GM12874 (cell line): ENCODE measurements around the gene USP31.

Source experiments
- TF ChIP-seq, protein P1 (sequence below): IDR thresholded peaks from 2 replicates; pipeline ENCODE4 v1.5.1; 2011; ENCODE audit warnings: low read depth, mild to moderate bottlenecking, control low read depth, low read length, moderate library complexity; ENCODE audit not compliant: insufficient read depth

The USP31 gene, protein sequence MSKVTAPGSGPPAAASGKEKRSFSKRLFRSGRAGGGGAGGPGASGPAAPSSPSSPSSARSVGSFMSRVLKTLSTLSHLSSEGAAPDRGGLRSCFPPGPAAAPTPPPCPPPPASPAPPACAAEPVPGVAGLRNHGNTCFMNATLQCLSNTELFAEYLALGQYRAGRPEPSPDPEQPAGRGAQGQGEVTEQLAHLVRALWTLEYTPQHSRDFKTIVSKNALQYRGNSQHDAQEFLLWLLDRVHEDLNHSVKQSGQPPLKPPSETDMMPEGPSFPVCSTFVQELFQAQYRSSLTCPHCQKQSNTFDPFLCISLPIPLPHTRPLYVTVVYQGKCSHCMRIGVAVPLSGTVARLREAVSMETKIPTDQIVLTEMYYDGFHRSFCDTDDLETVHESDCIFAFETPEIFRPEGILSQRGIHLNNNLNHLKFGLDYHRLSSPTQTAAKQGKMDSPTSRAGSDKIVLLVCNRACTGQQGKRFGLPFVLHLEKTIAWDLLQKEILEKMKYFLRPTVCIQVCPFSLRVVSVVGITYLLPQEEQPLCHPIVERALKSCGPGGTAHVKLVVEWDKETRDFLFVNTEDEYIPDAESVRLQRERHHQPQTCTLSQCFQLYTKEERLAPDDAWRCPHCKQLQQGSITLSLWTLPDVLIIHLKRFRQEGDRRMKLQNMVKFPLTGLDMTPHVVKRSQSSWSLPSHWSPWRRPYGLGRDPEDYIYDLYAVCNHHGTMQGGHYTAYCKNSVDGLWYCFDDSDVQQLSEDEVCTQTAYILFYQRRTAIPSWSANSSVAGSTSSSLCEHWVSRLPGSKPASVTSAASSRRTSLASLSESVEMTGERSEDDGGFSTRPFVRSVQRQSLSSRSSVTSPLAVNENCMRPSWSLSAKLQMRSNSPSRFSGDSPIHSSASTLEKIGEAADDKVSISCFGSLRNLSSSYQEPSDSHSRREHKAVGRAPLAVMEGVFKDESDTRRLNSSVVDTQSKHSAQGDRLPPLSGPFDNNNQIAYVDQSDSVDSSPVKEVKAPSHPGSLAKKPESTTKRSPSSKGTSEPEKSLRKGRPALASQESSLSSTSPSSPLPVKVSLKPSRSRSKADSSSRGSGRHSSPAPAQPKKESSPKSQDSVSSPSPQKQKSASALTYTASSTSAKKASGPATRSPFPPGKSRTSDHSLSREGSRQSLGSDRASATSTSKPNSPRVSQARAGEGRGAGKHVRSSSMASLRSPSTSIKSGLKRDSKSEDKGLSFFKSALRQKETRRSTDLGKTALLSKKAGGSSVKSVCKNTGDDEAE (N-terminal part only)

GRCh38 chr16:23149267-23149992 is at the start of gene USP31:
Gene USP31, minus strand, starts transcription at chr16:23149452. Its CDS starts 182 bp downstream, at chr16:23149270.
- TF ChIP-seq, protein P1, sequence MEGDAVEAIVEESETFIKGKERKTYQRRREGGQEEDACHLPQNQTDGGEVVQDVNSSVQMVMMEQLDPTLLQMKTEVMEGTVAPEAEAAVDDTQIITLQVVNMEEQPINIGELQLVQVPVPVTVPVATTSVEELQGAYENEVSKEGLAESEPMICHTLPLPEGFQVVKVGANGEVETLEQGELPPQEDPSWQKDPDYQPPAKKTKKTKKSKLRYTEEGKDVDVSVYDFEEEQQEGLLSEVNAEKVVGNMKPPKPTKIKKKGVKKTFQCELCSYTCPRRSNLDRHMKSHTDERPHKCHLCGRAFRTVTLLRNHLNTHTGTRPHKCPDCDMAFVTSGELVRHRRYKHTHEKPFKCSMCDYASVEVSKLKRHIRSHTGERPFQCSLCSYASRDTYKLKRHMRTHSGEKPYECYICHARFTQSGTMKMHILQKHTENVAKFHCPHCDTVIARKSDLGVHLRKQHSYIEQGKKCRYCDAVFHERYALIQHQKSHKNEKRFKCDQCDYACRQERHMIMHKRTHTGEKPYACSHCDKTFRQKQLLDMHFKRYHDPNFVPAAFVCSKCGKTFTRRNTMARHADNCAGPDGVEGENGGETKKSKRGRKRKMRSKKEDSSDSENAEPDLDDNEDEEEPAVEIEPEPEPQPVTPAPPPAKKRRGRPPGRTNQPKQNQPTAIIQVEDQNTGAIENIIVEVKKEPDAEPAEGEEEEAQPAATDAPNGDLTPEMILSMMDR: no peak

- TF ChIP-seq, protein P1: no peak
Measured at GRCh38 chr16:23196539-23196938, 47.3 kb upstream of the USP31 start.

GRCh38 chr16:23195366-23195978 is 46.2 kb upstream of the USP31 start:
- TF ChIP-seq, protein P1: no peak

DNA sequence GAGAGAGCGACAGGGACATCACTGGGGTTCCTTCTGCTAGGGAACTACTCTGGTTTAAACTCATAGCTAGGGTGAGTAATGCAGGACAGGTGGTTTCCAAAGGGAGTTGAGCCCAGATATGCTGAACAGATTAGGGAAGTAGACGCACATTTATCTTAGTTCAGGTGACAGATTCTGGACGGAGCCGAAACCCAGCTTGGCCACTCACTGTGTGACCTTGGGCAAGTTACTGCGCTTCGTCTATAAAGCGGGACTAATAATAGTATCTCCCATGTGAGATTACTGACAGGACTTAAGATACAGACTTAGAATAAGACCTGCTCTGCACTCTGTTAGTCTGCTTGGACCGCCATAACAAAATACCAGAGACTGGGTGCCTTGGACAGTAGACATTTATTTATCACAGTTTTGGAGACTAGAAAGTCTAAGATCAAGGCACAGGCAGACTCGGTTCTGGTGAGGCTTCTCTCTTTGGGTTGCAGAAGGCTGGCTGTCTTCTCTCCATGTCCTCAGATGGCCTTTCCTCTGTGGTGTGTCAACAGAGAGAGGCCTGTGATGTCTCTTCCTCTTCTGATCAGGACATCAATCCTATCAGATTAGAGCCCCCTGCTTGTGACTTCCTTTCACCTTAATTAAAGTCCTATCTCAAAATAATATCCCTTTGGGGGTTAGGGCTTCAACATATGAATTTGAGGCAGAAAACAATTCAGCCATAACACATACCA is 45.4 kb upstream of the USP31 start:
- TF ChIP-seq, protein P1: no peak

DNA sequence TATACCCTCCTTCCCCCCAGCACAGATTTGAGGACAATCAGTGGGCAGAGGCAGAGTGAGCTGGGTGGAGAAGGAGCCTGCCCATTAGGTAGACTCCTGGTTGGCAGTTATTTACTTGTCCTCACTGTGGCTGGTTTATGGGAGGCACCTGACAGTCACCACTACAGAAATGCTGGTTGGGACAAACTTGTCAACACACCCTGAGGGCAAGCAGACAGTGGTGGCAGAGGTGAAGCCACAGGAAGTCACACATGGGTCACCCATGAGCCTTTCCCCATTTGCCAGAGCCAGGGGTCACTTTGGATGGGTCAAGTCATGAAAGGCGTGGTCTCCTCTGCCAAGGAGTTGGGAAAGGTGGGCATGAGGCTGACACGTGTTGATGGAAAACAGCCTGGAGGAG is 39.7 kb upstream of the USP31 start:
- TF ChIP-seq, protein P1: no peak

GRCh38 chr16:23187341-23187740 is 38.1 kb upstream of the USP31 start:
- TF ChIP-seq, protein P1: no peak
